Measurements from ENCODE around the gene BTG4.

Gene BTG4

DNA sequence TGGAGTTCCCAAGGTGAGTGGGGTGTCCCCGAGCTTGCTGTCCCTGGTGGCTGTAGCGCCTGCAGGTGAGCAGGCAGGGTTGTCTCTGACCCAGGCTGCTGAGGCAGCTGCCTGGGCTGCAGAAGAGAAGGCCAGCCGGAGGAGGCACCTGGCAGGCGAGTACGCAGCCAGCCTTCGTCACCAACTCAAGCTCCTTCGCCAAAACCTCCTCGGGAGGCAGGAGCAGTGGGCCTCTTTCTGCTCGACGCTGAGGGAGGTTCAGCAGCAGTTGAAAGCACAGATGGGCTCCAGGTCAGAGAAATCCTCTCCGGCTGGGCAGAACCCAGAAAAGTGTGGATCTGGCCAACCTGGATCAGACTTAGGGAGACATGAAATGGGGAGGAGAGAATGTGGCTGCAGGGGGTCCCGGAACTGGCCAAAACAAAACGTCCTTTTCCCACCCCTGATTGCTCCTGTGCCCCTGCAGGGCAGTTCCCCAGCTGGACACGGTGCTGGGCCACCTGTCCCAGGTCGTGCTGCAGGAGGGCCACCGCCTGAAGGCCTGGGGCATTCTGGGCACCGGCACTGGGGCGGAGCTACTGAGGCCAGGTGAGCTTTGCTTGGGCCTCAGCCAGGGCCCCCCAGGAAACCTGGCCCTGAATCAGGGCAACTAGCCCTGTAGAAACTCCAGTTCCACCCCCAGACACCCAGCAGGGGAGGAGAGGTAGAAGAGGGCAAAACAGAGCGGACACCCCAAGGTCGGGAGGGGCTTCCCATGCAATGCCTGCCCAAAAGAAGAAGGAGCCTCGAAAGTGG is 56.7 kb downstream of the BTG4 start:
- no peak for DNase-seq (ENCODE audit: low spot score)

GRCh38 chr11:111454561-111455192 is 57.5 kb downstream of the BTG4 start:
- peak; percentile 85 for DNase-seq (ENCODE audit: low spot score)

- no peak for DNase-seq (ENCODE audit: low spot score)
These were observed 59.2 kb downstream of the BTG4 start for GRCh38 chr11:111452817-111453552.

GRCh38 chr11:111452146-111452545 is 60.0 kb downstream of the BTG4 start:
- no peak for DNase-seq (ENCODE audit: low spot score)

DNA sequence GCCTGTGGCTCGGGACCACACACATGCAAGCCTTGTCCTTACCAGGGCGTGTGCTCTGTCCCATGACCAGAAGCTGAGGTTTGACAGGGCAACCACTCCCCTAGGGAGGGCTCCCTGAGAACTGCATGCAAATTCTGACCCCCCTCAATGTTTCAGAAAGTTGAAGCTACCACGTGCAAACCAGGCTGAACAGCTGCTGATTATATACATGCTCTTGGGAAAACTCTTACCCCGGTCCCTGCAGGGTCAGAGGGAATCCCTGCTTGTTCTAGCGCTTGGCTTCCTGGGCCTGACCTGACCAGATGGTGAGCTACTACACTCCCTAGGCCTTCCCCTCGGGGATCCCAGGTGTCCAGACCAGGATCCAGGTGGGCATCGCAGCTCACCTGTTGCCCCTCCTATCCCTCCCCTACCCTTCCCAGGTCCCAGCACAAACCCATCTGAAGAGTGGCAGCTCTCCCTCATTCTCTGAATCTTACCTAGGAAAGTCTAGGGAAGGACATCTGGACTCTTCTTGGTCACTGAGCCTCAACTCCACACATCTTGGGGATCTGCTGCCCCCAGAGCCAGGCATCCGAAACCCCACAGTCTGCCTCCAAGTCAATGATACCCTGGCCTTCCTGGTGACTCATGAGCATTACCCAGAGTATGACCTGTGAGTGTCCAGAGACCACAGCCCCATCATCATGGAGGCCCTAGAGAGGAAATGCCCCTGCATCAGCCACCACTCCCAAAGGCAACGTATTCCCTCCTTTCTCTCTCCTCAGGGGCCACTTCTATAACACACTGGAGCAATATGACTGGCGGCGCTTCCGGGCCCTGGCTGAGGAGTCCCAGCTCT is 61.5 kb downstream of the BTG4 start:
- no peak for DNase-seq (ENCODE audit: low spot score)

GRCh38 chr11:111449696-111450479 is 62.3 kb downstream of the BTG4 start:
- DNase-seq (ENCODE audit: low spot score): no peak

DNA sequence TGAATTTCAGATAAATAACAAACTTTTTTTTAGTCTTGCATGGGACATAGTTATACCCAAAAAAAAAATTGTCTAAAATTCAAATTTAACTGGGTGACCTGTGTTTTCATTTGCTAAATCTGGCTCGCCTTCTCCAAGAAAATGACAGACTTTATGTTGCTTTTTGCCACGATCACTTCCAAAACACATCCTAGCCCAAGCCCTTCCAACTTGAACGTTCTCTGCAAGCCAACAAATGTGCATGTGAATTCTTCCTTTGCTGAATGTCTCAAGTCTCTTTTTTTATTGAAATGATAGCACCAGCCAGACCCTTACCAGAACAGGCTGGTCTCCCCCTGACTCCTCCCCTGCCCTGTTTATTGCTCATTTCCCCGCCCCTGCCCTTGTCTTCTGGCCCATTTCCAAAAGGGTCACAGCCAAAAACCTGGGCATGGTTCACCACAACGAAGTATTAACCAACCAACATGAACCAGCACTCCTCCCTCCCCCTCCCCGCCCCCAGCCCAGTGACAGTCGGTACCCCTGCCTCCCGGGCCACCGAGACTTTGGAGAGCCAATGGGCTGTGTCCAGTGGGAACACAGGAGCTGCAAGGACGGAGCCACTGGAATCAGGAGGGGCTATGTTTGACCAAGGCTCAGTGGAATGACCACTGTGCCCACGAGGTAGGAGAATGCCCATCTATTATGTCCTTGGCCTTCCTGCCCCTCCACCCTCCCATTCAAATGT is 63.2 kb downstream of the BTG4 start:
- DNase-seq (ENCODE audit: low spot score): no peak

DNA sequence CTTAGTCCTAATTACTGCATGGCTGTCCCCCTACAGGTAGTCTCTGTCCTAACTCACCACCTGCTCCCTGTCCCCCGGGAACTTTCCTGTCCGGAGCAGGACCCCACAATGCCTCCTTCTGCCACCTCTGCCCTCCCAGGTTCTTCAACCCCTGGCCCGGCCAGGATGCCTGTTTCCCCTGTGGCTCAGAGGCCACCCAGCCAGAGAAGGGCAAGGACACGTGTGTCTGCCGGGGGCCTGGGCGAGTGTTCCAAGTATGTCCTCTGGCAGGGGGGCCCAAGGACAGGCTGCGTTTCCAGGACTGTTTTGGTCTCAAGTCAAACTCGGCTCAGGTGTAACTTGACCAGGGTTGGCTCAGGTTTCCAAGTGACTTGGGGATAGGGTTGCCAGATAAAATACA is 63.8 kb downstream of the BTG4 start:
- DNase-seq (ENCODE audit: low spot score): no peak

DNA sequence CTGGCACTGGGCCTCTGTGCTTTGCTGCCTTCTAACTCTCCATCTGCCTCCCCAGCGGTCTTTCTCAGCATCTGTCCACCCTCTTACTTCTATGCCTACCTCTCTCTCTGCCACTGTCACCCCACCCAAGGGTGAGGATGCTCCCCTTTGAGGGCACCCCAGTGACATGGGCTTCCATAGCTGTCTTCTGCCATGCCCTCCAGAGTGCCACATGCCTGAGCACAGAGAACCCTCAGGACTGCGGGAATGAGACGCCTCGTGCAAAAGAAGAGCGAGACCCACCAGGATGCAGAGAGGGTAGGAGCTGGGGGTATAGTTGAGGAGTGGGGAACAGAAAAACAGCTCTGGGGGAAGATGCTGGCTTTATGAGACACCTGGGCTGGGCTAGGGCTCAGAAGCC is 64.3 kb downstream of the BTG4 start:
- DNase-seq (ENCODE audit: low spot score): no peak

GRCh38 chr11:111447112-111447471 is 65.1 kb downstream of the BTG4 start:
- no peak for DNase-seq (ENCODE audit: low spot score)

DNA sequence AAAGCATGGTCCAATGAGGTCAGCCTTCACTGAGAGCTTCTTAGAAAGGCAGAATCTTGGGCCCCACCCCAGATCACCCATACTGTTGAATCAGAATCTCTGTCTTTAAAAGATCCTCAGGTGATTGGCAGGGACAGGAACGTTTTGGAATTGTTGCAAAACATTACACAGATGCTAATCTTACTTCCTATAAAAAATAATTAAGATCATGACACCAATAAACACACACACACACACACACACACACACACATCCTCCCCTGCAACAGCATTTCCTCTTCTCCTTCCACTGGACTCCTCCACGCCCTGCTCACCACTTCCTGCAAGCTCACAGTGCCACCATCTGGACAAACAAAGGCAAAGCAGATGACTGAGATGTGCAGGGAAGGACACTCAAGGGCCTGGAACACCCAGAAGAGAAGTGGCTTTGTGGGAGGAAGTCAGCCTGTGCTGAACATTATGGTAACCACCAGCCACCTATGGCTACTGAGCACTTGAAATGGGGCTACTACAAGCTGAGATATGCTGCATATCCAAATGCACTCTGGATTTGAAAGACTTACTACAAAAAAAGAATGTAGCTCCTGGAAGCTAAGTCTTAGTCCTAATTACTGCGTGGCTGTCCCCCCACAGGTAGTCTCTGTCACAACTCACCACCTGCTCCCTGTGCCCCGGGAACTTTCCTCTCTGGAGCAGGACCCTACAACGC is 65.6 kb downstream of the BTG4 start:
- peak; percentile 92 for DNase-seq (ENCODE audit: low spot score)

DNA sequence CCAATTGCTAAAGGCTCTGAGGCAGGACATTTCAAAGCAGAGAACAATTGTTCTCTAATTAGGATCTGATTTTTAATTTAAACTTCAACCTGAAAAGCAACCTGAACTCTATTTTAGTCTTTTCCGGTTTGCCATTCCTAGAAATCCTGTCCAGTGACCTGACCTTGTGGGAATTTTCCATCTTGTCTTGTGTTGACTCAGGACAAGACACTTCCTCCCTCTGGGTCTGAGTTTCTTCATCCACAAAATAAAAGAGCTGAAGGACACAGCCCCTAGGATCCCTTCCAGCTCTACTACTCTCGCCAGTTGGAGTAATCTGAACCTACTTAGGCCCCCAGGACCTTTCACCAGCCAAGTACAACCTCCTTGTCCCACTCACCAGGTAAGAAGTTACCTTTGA is 66.6 kb downstream of the BTG4 start:
- no peak for DNase-seq (ENCODE audit: low spot score)
